Measurements from ENCODE around the gene ZFYVE26.

DNA sequence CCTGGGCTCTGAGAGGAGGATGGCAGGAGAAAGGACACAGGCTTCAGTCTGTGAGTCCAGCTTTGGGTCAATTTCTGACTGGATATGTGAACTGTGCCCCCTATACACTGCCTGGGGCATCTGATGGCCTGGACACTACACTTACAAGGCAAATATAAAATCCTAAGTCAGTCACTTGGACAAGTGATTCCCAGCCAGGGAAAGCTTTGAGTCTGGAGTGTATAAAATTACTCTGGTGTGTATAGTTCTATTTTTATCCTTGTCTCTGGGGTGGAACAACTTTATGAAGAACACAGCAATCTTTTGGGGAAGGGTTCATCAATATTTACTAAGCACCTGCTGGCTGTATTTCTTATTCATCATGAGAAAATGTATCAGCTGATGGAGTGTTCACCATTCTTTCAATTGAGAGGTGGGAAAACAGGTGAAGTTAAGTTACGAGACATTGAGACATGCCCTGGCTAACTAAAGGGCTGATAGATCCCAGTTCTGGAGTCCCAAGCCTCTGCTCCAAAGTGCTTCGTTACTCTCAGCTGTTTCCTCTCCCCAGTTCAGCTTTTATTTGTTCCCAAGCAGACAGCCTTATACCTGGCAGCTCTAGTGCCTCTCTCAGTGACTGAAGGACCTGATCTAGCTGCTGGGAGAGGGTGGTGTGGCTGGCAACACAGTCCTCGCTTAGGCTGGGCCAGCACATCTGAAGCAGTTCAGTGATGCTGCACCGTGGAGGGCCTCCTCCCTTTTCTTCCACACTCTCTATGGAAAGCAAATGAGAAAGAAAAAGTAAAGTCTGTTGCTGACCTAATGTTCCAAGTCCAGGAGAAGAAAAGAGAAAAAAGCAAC is 30.9 kb downstream of the ZFYVE26 start:
- TF ChIP-seq EP300 (IDR thresholded peaks at IDR 0.05; ENCODE audit: borderline replicate concordance in 1 of 2, control insufficient read depth in 1 of 2, low read depth in 2 of 2, low read length in 2 of 2), result no peak
- TF ChIP-seq, protein P1, sequence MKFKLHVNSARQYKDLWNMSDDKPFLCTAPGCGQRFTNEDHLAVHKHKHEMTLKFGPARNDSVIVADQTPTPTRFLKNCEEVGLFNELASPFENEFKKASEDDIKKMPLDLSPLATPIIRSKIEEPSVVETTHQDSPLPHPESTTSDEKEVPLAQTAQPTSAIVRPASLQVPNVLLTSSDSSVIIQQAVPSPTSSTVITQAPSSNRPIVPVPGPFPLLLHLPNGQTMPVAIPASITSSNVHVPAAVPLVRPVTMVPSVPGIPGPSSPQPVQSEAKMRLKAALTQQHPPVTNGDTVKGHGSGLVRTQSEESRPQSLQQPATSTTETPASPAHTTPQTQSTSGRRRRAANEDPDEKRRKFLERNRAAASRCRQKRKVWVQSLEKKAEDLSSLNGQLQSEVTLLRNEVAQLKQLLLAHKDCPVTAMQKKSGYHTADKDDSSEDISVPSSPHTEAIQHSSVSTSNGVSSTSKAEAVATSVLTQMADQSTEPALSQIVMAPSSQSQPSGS (IDR thresholded peaks at IDR 0.05; ENCODE audit: low read length), result no peak
- TF ChIP-seq CHD4 (IDR thresholded peaks at IDR 0.05), result no peak
- TF ChIP-seq, protein P2, sequence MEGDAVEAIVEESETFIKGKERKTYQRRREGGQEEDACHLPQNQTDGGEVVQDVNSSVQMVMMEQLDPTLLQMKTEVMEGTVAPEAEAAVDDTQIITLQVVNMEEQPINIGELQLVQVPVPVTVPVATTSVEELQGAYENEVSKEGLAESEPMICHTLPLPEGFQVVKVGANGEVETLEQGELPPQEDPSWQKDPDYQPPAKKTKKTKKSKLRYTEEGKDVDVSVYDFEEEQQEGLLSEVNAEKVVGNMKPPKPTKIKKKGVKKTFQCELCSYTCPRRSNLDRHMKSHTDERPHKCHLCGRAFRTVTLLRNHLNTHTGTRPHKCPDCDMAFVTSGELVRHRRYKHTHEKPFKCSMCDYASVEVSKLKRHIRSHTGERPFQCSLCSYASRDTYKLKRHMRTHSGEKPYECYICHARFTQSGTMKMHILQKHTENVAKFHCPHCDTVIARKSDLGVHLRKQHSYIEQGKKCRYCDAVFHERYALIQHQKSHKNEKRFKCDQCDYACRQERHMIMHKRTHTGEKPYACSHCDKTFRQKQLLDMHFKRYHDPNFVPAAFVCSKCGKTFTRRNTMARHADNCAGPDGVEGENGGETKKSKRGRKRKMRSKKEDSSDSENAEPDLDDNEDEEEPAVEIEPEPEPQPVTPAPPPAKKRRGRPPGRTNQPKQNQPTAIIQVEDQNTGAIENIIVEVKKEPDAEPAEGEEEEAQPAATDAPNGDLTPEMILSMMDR (IDR thresholded peaks at IDR 0.05 in 2 of 3, conservative IDR thresholded peaks at IDR 0.05 in 1 of 3; ENCODE audit: control insufficient read depth in 2 of 3, extremely low read depth in 1 of 3, insufficient read depth in 1 of 3, low read depth in 3 of 3, low read length in 3 of 3), result no peak
- no peak for TF ChIP-seq SP1 (IDR thresholded peaks at IDR 0.05; ENCODE audit: low read depth, low read length)
- TF ChIP-seq RAD51 (IDR thresholded peaks at IDR 0.05), result no peak
- TF ChIP-seq, protein P3, sequence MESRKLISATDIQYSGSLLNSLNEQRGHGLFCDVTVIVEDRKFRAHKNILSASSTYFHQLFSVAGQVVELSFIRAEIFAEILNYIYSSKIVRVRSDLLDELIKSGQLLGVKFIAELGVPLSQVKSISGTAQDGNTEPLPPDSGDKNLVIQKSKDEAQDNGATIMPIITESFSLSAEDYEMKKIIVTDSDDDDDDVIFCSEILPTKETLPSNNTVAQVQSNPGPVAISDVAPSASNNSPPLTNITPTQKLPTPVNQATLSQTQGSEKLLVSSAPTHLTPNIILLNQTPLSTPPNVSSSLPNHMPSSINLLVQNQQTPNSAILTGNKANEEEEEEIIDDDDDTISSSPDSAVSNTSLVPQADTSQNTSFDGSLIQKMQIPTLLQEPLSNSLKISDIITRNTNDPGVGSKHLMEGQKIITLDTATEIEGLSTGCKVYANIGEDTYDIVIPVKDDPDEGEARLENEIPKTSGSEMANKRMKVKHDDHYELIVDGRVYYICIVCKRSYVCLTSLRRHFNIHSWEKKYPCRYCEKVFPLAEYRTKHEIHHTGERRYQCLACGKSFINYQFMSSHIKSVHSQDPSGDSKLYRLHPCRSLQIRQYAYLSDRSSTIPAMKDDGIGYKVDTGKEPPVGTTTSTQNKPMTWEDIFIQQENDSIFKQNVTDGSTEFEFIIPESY (IDR thresholded peaks at IDR 0.05), result no peak
- no peak for TF ChIP-seq RFX5 (IDR thresholded peaks at IDR 0.05; ENCODE audit: low read depth, low read length)
- TF ChIP-seq, protein P4, sequence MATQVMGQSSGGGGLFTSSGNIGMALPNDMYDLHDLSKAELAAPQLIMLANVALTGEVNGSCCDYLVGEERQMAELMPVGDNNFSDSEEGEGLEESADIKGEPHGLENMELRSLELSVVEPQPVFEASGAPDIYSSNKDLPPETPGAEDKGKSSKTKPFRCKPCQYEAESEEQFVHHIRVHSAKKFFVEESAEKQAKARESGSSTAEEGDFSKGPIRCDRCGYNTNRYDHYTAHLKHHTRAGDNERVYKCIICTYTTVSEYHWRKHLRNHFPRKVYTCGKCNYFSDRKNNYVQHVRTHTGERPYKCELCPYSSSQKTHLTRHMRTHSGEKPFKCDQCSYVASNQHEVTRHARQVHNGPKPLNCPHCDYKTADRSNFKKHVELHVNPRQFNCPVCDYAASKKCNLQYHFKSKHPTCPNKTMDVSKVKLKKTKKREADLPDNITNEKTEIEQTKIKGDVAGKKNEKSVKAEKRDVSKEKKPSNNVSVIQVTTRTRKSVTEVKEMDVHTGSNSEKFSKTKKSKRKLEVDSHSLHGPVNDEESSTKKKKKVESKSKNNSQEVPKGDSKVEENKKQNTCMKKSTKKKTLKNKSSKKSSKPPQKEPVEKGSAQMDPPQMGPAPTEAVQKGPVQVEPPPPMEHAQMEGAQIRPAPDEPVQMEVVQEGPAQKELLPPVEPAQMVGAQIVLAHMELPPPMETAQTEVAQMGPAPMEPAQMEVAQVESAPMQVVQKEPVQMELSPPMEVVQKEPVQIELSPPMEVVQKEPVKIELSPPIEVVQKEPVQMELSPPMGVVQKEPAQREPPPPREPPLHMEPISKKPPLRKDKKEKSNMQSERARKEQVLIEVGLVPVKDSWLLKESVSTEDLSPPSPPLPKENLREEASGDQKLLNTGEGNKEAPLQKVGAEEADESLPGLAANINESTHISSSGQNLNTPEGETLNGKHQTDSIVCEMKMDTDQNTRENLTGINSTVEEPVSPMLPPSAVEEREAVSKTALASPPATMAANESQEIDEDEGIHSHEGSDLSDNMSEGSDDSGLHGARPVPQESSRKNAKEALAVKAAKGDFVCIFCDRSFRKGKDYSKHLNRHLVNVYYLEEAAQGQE (IDR thresholded peaks at IDR 0.05; ENCODE audit: low read depth, low read length), result no peak
- no peak for TF ChIP-seq RAD21 (IDR thresholded peaks at IDR 0.05; ENCODE audit: insufficient read depth, low read depth, low read length)

All from GM12878 (cell line).